Subcutaneous abdominal adipose tissue (tissue), 5 donors: ENCODE data around the gene MYO6.

Experiments
- H3K27ac ChIP-seq: one replicate; pipeline ENCODE4 v1.7.0; 2013; ENCODE audit warnings: low read depth, mild to moderate bottlenecking, inconsistent platforms, low read length, moderate library complexity
- H3K27me3 ChIP-seq, 5 donors: one replicate each; pipeline ENCODE4 v1.7.0; 2013; ENCODE audit warnings: low read length in 5 of 5, inconsistent platforms in 1 of 5; ENCODE audit not compliant: control insufficient read depth in 5 of 5, insufficient read depth in 4 of 5
- H3K36me3 ChIP-seq, 5 donors: one replicate each; pipeline ENCODE4 v1.7.0; 2013; ENCODE audit warnings: low read length in 5 of 5; ENCODE audit not compliant: control insufficient read depth in 5 of 5, insufficient read depth in 5 of 5
- H3K4me1 ChIP-seq, 5 donors: one replicate each; pipeline ENCODE4 v1.7.0; 2013; ENCODE audit warnings: low read length in 5 of 5, mild to moderate bottlenecking in 3 of 5, moderate library complexity in 1 of 5; ENCODE audit not compliant: control insufficient read depth in 5 of 5, insufficient read depth in 5 of 5
- H3K4me3 ChIP-seq, 5 donors: one replicate each; pipeline ENCODE4 v1.7.0; 2013; ENCODE audit warnings: low read length in 5 of 5, low read depth in 1 of 5
- H3K9ac ChIP-seq, 5 donors: one replicate each; pipeline ENCODE4 v1.7.0; 2013; ENCODE audit warnings: low read length in 5 of 5, mild to moderate bottlenecking in 4 of 5, moderate library complexity in 3 of 5
- H3K9me3 ChIP-seq, 5 donors: one replicate each; pipeline ENCODE4 v1.7.0; 2013; ENCODE audit warnings: low read length in 5 of 5; ENCODE audit not compliant: control insufficient read depth in 5 of 5
- donor health status: healthy.
- donor health status: healthy.
- donor health status: healthy.
- donor health status: healthy.
- donor health status: healthy.

MYO6 gene

DNA sequence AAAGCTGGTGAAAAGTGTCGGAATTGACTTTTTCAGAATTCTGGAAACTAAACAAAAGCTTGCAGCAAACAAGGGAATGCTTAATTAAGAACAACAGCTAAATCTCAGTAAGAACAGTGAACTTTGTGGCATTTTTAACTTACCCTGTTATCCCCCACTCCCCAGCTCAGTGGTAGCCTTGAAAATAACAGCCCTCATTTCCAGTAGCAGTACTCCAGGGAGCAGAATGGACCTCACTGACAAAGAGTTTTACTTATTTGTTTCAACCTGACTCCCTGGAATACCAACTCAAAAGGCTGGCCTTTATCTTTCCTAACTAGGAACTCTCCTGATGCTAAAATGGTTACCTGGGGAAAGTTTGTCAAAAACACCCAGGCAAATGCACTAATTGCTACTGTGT lies 214.5 kb downstream of the MYO6 start:
- Histone ChIP-seq H3K4me1 (no peaks in the 10 kb centered on the region), H3K9ac (no peak overlapping the region), H3K36me3 (no peaks in the 10 kb centered on the region), H3K27ac (no peak overlapping the region), H3K27me3 (no peaks in the 10 kb centered on the region), H3K4me3 (no peak overlapping the region), H3K9me3 (no peaks in the 10 kb centered on the region)

DNA sequence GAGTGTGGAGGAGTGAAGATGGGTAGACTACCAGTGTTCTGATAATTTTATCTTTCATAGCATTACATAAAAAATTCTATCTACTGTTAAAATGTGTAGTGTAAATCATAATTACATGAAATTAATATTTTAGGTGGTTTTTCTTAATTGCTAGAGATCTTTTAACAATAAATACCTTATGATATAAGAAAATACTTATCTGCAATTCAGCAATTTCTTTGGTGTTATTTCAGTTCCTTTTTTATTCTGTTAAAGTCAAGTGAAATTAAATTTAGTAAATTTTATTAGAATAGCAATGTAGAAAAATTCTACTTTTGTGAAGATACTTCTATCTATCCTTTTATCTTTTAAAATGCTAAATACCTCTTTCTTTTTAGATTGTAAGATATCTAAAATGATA lies 219.1 kb downstream of the MYO6 start:
- no peak overlapping the region for H3K27ac ChIP-seq
- H3K27me3 ChIP-seq = no peaks in the 10 kb centered on the region

More for the DNA sequence above, 219.1 kb downstream of the MYO6 start:
- Histone ChIP-seq H3K4me1 (no peaks in the 10 kb centered on the region), H3K9ac (no peak overlapping the region), H3K9me3 (no peaks in the 10 kb centered on the region), H3K36me3 (no peaks in the 10 kb centered on the region), H3K4me3 (no peak overlapping the region)
